AG04450 (cell line): Measurements from ENCODE around the gene THPO. TPM values are rescaled to one million over a fixed set of nuclear protein-coding genes. Genes with fewer than 3 reads are reported as not detected.
A peak's percentile ranks its signal among the peaks of the same experiment; 100 is the strongest.

Source experiments
- CTCF ChIA-PET: fragments of 300-600, 350-600 bp; formaldehyde crosslinking; extraction: SDS; loops from one replicate; lab custom pipeline; 2022; ENCODE audit warnings: antibody characterized with exemption, inconsistent platforms; lab: Charles Lee
- POLR2A ChIA-PET: fragments of 350-600 bp; formaldehyde crosslinking; extraction: SDS; loops from one replicate; lab custom pipeline; 2021; ENCODE audit warnings: antibody characterized with exemption, inconsistent platforms; lab: Yijun Ruan, JAX
- DNase-seq: peaks from one replicate; pipeline ENCODE4 v3.0.0-alpha.2; 2011; ENCODE audit warnings: low read depth, low spot score
- H3K27ac ChIP-seq: one replicate; pipeline ENCODE4 v1.5.1; 2012; ENCODE audit warnings: low read depth, low read length, control low read depth
- H3K27me3 ChIP-seq: one replicate; pipeline ENCODE4 v1.6.0; 2012; ENCODE audit warnings: low read length; ENCODE audit not compliant: control insufficient read depth, insufficient read depth
- H3K4me3 ChIP-seq: 2 replicates; pipeline ENCODE4 v1.5.1; 2011; ENCODE audit warnings: mild to moderate bottlenecking, low read depth, low read length, control low read depth
- H3K9me3 ChIP-seq: 2 replicates; pipeline ENCODE4 v1.5.1; 2012; ENCODE audit warnings: low read length; ENCODE audit not compliant: control insufficient read depth, insufficient read depth
- CTCF ChIP-seq: IDR thresholded peaks from 2 replicates; pipeline ENCODE4 v1.5.1; 2011; ENCODE audit warnings: low read depth, low read length, control low read depth, inconsistent platforms
- polyA plus RNA-seq: library from polyadenylated mRNA; depleted of rRNA; stranded (reverse); fragments of >200 nt; gene quantifications from 2 replicates; pipeline ENCODE4 v1.2.3, GENCODE V29; 2011

Gene THPO
- polyA plus RNA-seq, 1 experiment = not detected

GRCh38 chr3:184417619-184418327 is 39.8 kb upstream of the THPO start:
- Histone ChIP-seq H3K27me3 (peaks cover 3% of the 10 kb centered on the region), H3K9me3 (no peaks in the 10 kb centered on the region), H3K4me3 (no peak overlapping the region), H3K27ac (no peak overlapping the region)
- DNase-seq = peak; percentile 21
- CTCF ChIA-PET = interaction anchor here (0.6 to 3.9 kb wide), 17 partner anchors 9 to 970 kb away, joined by 3 to 32 read pairs (median 4); no protein-coding TSS in a partner anchor
- POLR2A ChIA-PET = no interaction called here
- peak; percentile 98 for TF ChIP-seq CTCF

GRCh38 chr3:184415203-184415490 is 37.1 kb upstream of the THPO start:
- CTCF ChIA-PET = interaction anchor here (0.6 to 1.1 kb wide), 4 partner anchors 43 to 351 kb away, joined by 3 to 4 read pairs (median 3); no protein-coding TSS in a partner anchor
- H3K4me3 ChIP-seq = no peak overlapping the region
- H3K9me3 ChIP-seq = no peaks in the 10 kb centered on the region
- DNase-seq = no peak
- POLR2A ChIA-PET = no interaction called here
- peaks cover 6% of the 10 kb centered on the region for H3K27me3 ChIP-seq
- TF ChIP-seq CTCF = no peak
- H3K27ac ChIP-seq = no peak overlapping the region

GRCh38 chr3:184414418-184415202 is 36.6 kb upstream of the THPO start:
- no peak for TF ChIP-seq CTCF
- DNase-seq = no peak
- peaks cover 7% of the 10 kb centered on the region for H3K27me3 ChIP-seq
- no peak overlapping the region for H3K4me3 ChIP-seq
- ChIA-PET POLR2A (no interaction called here), CTCF (interaction anchor here (0.6 to 1.1 kb wide), 4 partner anchors 17 to 351 kb away, joined by 3 to 4 read pairs (median 3); no protein-coding TSS in a partner anchor)
- no peaks in the 10 kb centered on the region for H3K9me3 ChIP-seq
- no peak overlapping the region for H3K27ac ChIP-seq

GRCh38 chr3:184409946-184410500 is 32.0 kb upstream of the THPO start:
- no peak for TF ChIP-seq CTCF
- Histone ChIP-seq H3K4me3 (no peak overlapping the region), H3K9me3 (no peaks in the 10 kb centered on the region), H3K27ac (no peak overlapping the region), H3K27me3 (peaks cover 22% of the 10 kb centered on the region)
- DNase-seq = no peak
- ChIA-PET POLR2A (no interaction called here), CTCF (interaction anchor here (0.7 kb wide), 1 partner anchor 340 kb away, joined by 3 read pairs; no protein-coding TSS in a partner anchor)
